HepG2 (cell line): ENCODE results near the gene SAPCD1. TPM values are rescaled to one million over a fixed set of nuclear protein-coding genes. Genes with fewer than 3 reads are reported as not detected.
A peak's percentile ranks its signal among the peaks of the same experiment; 100 is the strongest.

Experiments used
- BCL3 ChIP-seq: sonication (generic); formaldehyde crosslinking; IDR thresholded peaks from 2 replicates; pipeline ENCODE4 v1.5.1; 2020; ENCODE audit warnings: mild to moderate bottlenecking, missing genetic modification reagents, moderate library complexity
- BCL6 ChIP-seq: IDR thresholded peaks from 2 replicates; pipeline ENCODE4 v1.6.1; 2016; ENCODE audit warnings: missing genetic modification reagents, missing compliant biosample characterization
- CCDC6 ChIP-seq: sonication (generic); formaldehyde crosslinking; IDR thresholded peaks from 2 replicates; pipeline ENCODE4 v1.8.1; 2022; ENCODE audit warnings: mild to moderate bottlenecking, missing genetic modification reagents, moderate library complexity
- CREB1 ChIP-seq, 2 experiments: fragments of 450-650 bp in 1 of 2; IDR thresholded peaks; 2 replicates each; pipeline ENCODE4 v1.6.1; 2016 to 2017; ENCODE audit warnings: control low read depth in 1 of 2, mild to moderate bottlenecking in 1 of 2, missing compliant biosample characterization in 1 of 2, missing genetic modification characterization in 1 of 2
- GTF3A ChIP-seq: sonication (generic); formaldehyde crosslinking; conservative IDR thresholded peaks from 2 replicates; pipeline ENCODE4 v1.4.0; 2020; ENCODE audit warnings: mild to moderate bottlenecking, missing genetic modification reagents
- HDAC6 ChIP-seq: fragments of 200-600 bp; sonication (generic); IDR thresholded peaks from 2 replicates; pipeline ENCODE4 v1.7.0; 2017; ENCODE audit warnings: mild to moderate bottlenecking, antibody characterized with exemption, low read length, low read depth
- JUND ChIP-seq: sonication (generic); formaldehyde crosslinking; IDR thresholded peaks from 2 replicates; pipeline ENCODE4 v1.8.0; 2022; ENCODE audit warnings: mild to moderate bottlenecking, missing genetic modification reagents
- MAF1 ChIP-seq: sonication (generic); formaldehyde crosslinking; IDR thresholded peaks from 2 replicates; pipeline ENCODE4 v1.5.0; 2020; ENCODE audit warnings: missing genetic modification reagents, borderline replicate concordance
- MIER3 ChIP-seq: IDR thresholded peaks from 2 replicates; pipeline ENCODE4 v1.6.1; 2016; ENCODE audit warnings: missing compliant biosample characterization, borderline replicate concordance
- MYPOP ChIP-seq: sonication (generic); formaldehyde crosslinking; IDR thresholded peaks from 2 replicates; pipeline ENCODE4 v1.8.1; 2023; ENCODE audit warnings: mild to moderate bottlenecking, moderate library complexity, missing genetic modification reagents
- NCOA5 ChIP-seq: sonication (generic); formaldehyde crosslinking; IDR thresholded peaks from 2 replicates; pipeline ENCODE4 v1.4.0; 2020; ENCODE audit warnings: missing genetic modification reagents
- NFE2 ChIP-seq: sonication (generic); formaldehyde crosslinking; IDR thresholded peaks from 2 replicates; pipeline ENCODE4 v1.4.0; 2020; ENCODE audit warnings: missing genetic modification reagents
- SMARCC2 ChIP-seq: fragments of 450-650 bp; IDR thresholded peaks from 2 replicates; pipeline ENCODE4 v1.6.1; 2017; ENCODE audit warnings: antibody characterized with exemption, mild to moderate bottlenecking
- TBL1XR1 ChIP-seq: fragments of 150-350 bp; IDR thresholded peaks from 2 replicates; pipeline ENCODE4 v1.6.1; 2014; ENCODE audit warnings: borderline replicate concordance, low read length; ENCODE audit not compliant: partially characterized antibody
- TIGD3 ChIP-seq: sonication (generic); formaldehyde crosslinking; IDR thresholded peaks from 2 replicates; pipeline ENCODE4 v1.5.1; 2020; ENCODE audit warnings: mild to moderate bottlenecking, missing genetic modification reagents, borderline replicate concordance
- TSC22D2 ChIP-seq: sonication (generic); formaldehyde crosslinking; IDR thresholded peaks from 2 replicates; pipeline ENCODE4 v1.5.1; 2020; ENCODE audit warnings: missing genetic modification reagents, mild to moderate bottlenecking, borderline replicate concordance
- ZBTB38 ChIP-seq: sonication (generic); formaldehyde crosslinking; IDR thresholded peaks from 2 replicates; pipeline ENCODE4 v1.5.1; 2020; ENCODE audit warnings: mild to moderate bottlenecking, missing genetic modification reagents
- ZFX ChIP-seq: sonication (generic); formaldehyde crosslinking; IDR thresholded peaks from 2 replicates; pipeline ENCODE4 v1.4.0; 2020; ENCODE audit warnings: mild to moderate bottlenecking, low read depth, missing genetic modification reagents, moderate library complexity
- ZIK1 ChIP-seq: sonication (generic); formaldehyde crosslinking; IDR thresholded peaks from 2 replicates; pipeline ENCODE4 v1.5.0; 2020; ENCODE audit warnings: mild to moderate bottlenecking, low read depth, missing genetic modification reagents, borderline replicate concordance
- ZNF143 ChIP-seq: sonication (generic); formaldehyde crosslinking; IDR thresholded peaks from 2 replicates; pipeline ENCODE4 v1.4.0; 2020; ENCODE audit warnings: missing genetic modification reagents
- ZNF546 ChIP-seq: sonication (generic); formaldehyde crosslinking; conservative IDR thresholded peaks from 2 replicates; pipeline ENCODE4 v1.8.1; 2023; ENCODE audit warnings: mild to moderate bottlenecking, missing genetic modification reagents
- ZNF547 ChIP-seq: sonication (generic); formaldehyde crosslinking; IDR thresholded peaks from 2 replicates; pipeline ENCODE4 v1.5.1; 2020; ENCODE audit warnings: mild to moderate bottlenecking, missing genetic modification reagents
- ZNF639 ChIP-seq: conservative IDR thresholded peaks from 2 replicates; pipeline ENCODE4 v1.6.1; 2018; ENCODE audit warnings: missing genetic modification reagents
- ZNF720 ChIP-seq: sonication (generic); formaldehyde crosslinking; IDR thresholded peaks from 2 replicates; pipeline ENCODE4 v1.4.0; 2020; ENCODE audit warnings: missing genetic modification reagents
- ZNF850 ChIP-seq: sonication (generic); formaldehyde crosslinking; conservative IDR thresholded peaks from 2 replicates; pipeline ENCODE4 v1.9.0; 2021; ENCODE audit warnings: mild to moderate bottlenecking, missing genetic modification reagents
- polyA plus RNA-seq, 8 experiments: library from polyadenylated mRNA; depleted of rRNA in 3 of 8; stranded (reverse) in 7 of 8; unstranded in 1 of 8; fragments of >200 nt; fragmentation: Illumina TruSeq in 4 of 8; extraction: Trizol in 4 of 8; gene quantifications; 2 replicates each; pipeline versions ENCODE4 v1.2.1 to v1.2.3, GENCODE V29; 2011 to 2016; ENCODE audit warnings: low read depth in 4 of 8, missing spikeins in 1 of 8, mixed read lengths in 1 of 8; ENCODE audit not compliant: insufficient read depth in 1 of 8
- total RNA-seq, 5 experiments: library from RNA; depleted of rRNA; stranded (reverse); fragments of >200 nt; fragmentation: Illumina TruSeq; extraction: Trizol; gene quantifications; 2 replicates each; pipeline ENCODE4 v1.2.3, GENCODE V29; 2016; ENCODE audit warnings: low read depth in 1 of 5

SAPCD1 gene
- total and polyA plus RNA-seq, 2 of the 13 experiments (the other 11 are each of a cell fraction or from before 2014, with no cell fraction given), result 2.5 to 3.9 TPM

- TF ChIP-seq TIGD3 (CRISPR knock-in tag), result peak; percentile 94; the same call in 1 of the 2 replicates
- peak; percentile 99 for TF ChIP-seq MYPOP
- peak; percentile 55 for TF ChIP-seq TBL1XR1
- TF ChIP-seq ZIK1 (CRISPR knock-in tag), result peak; percentile 75; the same call in 1 of the 2 replicates
- peak; percentile 94 for TF ChIP-seq ZNF547 (CRISPR knock-in tag)
- TF ChIP-seq ZFX (CRISPR knock-in tag), result peak; percentile 99
- peak; percentile 95 for TF ChIP-seq CREB1 (IDR thresholded peaks at IDR 0.05)
- TF ChIP-seq CREB1 (CRISPR knock-in tag; IDR thresholded peaks at IDR 0.05), result peak; percentile 97
- TF ChIP-seq BCL3 (CRISPR knock-in tag), result peak; percentile 95
- peak; percentile 73 for TF ChIP-seq BCL6 (CRISPR knock-in tag)
- TF ChIP-seq MIER3 (CRISPR knock-in tag), result peak; percentile 89; the same call in 1 of the 2 replicates
- peak; percentile 98 for TF ChIP-seq ZBTB38 (CRISPR knock-in tag)
- TF ChIP-seq JUND (CRISPR knock-in tag), result no peak
- no peak for TF ChIP-seq SMARCC2
- no peak; the same call in 1 of the 2 replicates for TF ChIP-seq MAF1
- TF ChIP-seq NFE2, result no peak
- TF ChIP-seq ZNF720 (CRISPR knock-in tag), result no peak
- peak; percentile 89; the same call in 1 of the 2 replicates for TF ChIP-seq ZNF546 (CRISPR knock-in tag)
- no peak for TF ChIP-seq NCOA5 (CRISPR knock-in tag)
- TF ChIP-seq HDAC6, result no peak
- peak; percentile 95 for TF ChIP-seq CCDC6
- TF ChIP-seq ZNF850, result no peak; the same call in 1 of the 2 replicates
- TF ChIP-seq ZNF143 (CRISPR knock-in tag), result peak; percentile 81
- TF ChIP-seq GTF3A, result peak; percentile 97; the same call in 1 of the 2 replicates
- peak; percentile 86; the same call in 1 of the 2 replicates for TF ChIP-seq ZNF639 (CRISPR knock-in tag)
- TF ChIP-seq TSC22D2 (CRISPR knock-in tag), result peak; percentile 88; the same call in 1 of the 2 replicates
Measured at GRCh38 chr6:31806470-31807272, 44.2 kb downstream of the SAPCD1 start, which contains the start of gene LSM2 (continued).
